GM18870 (cell line): ENCODE measurements around the gene MPG.
"Not testable (repeated sequence)": the region's sequence is repeated elsewhere in the genome, so short reads cannot be mapped to it uniquely, and the experiment has no call there.

ENCODE experiments used
- ATAC-seq: cut with Tn5 transposase; IDR thresholded peaks from one replicate; pipeline ENCODE4 v1.9.1; 2021; ENCODE audit warnings: moderate library complexity; ENCODE audit not compliant: unreplicated experiment

The MPG gene

GRCh38 chr16:112153-112840, 34.3 kb downstream of the MPG start:
- no peak for ATAC-seq

- ATAC-seq, result no peak
Measured at GRCh38 chr16:114327-114726, 36.3 kb downstream of the MPG start.

GRCh38 chr16:116015-116414, 38.0 kb downstream of the MPG start:
- no peak for ATAC-seq

GRCh38 chr16:117379-118365, 39.6 kb downstream of the MPG start:
- no peak for ATAC-seq

- no peak for ATAC-seq
Measured at GRCh38 chr16:118857-119256, 40.8 kb downstream of the MPG start.

- no peak for ATAC-seq
Measured at GRCh38 chr16:119295-119694, 41.3 kb downstream of the MPG start.

- ATAC-seq, result no peak
Measured at GRCh38 chr16:119835-120491, 41.9 kb downstream of the MPG start.

- no peak for ATAC-seq
Measured at GRCh38 chr16:120756-121155, 42.7 kb downstream of the MPG start.

- ATAC-seq, result no peak
Measured at GRCh38 chr16:122361-122760, 44.3 kb downstream of the MPG start.

- not testable (repeated sequence) for ATAC-seq
Measured at GRCh38 chr16:123558-124350, 45.7 kb downstream of the MPG start.

- ATAC-seq, result no peak
Measured at GRCh38 chr16:125011-125410, 47.0 kb downstream of the MPG start.

GRCh38 chr16:129075-129474, 51.0 kb downstream of the MPG start:
- no peak for ATAC-seq

- ATAC-seq, result no peak
Measured at GRCh38 chr16:130533-131173, 52.6 kb downstream of the MPG start.

GRCh38 chr16:132120-132519, 54.1 kb downstream of the MPG start:
- ATAC-seq, result no peak

- no peak for ATAC-seq
Measured at GRCh38 chr16:133716-134115, 55.7 kb downstream of the MPG start.
